Kasumi-1 (cell line): Measurements from ENCODE around the gene ARHGEF19.
"Not testable (repeated sequence)": the region's sequence is repeated elsewhere in the genome, so short reads cannot be mapped to it uniquely, and the experiment has no call there.

Experiments
- DNase-seq, 2 experiments: peaks; one replicate each; lab custom pipeline; 2025; lab: John Stamatoyannopoulos, UW

Gene ARHGEF19

GRCh38 chr1:16204216-16204615, 8.2 kb downstream of the ARHGEF19 start:
- DNase-seq, result no peak

- no peak for DNase-seq
These were observed 8.9 kb downstream of the ARHGEF19 start for GRCh38 chr1:16203550-16203949.

GRCh38 chr1:16202281-16203210, 9.9 kb downstream of the ARHGEF19 start:
- DNase-seq, result no peak

- DNase-seq, result no peak
These were observed 12.8 kb downstream of the ARHGEF19 start for GRCh38 chr1:16199700-16200099.

GRCh38 chr1:16199157-16199501, 13.3 kb downstream of the ARHGEF19 start:
- DNase-seq, result no peak

- DNase-seq, result no peak
These were observed 13.9 kb downstream of the ARHGEF19 start for GRCh38 chr1:16198444-16199156.

- DNase-seq, result no peak
These were observed 15.6 kb downstream of the ARHGEF19 start for GRCh38 chr1:16196874-16197273.

- DNase-seq, result not testable (repeated sequence)
These were observed 16.3 kb downstream of the ARHGEF19 start for GRCh38 chr1:16196139-16196538.

GRCh38 chr1:16195518-16195905, 16.9 kb downstream of the ARHGEF19 start:
- no peak for DNase-seq

- DNase-seq, result no peak
These were observed 20.4 kb downstream of the ARHGEF19 start for GRCh38 chr1:16191916-16192546.

GRCh38 chr1:16191309-16191708, 21.1 kb downstream of the ARHGEF19 start:
- DNase-seq, result no peak

- no peak for DNase-seq
These were observed 22.4 kb downstream of the ARHGEF19 start for GRCh38 chr1:16189921-16190621.

GRCh38 chr1:16189003-16189402, 23.4 kb downstream of the ARHGEF19 start:
- no peak for DNase-seq

GRCh38 chr1:16187748-16188401, 24.6 kb downstream of the ARHGEF19 start:
- DNase-seq, result peak; percentile 43 to 69

- no peak for DNase-seq
These were observed 25.7 kb downstream of the ARHGEF19 start for GRCh38 chr1:16186655-16187235.

GRCh38 chr1:16184557-16185303, 27.7 kb downstream of the ARHGEF19 start:
- no peak for DNase-seq

GRCh38 chr1:16183765-16184556, 28.5 kb downstream of the ARHGEF19 start:
- DNase-seq, result no peak

- DNase-seq, result no peak
These were observed 29.3 kb downstream of the ARHGEF19 start for GRCh38 chr1:16183179-16183578.

GRCh38 chr1:16181887-16182719, 30.3 kb downstream of the ARHGEF19 start:
- no peak for DNase-seq
